H1 (cell line): ENCODE measurements around the gene MORF4L1.

Experiments used
- ATF3 ChIP-seq: IDR thresholded peaks from 2 replicates; pipeline ENCODE4 v1.6.1; 2011; ENCODE audit warnings: low read depth, mild to moderate bottlenecking, low read length; ENCODE audit not compliant: insufficient read depth
- MAX ChIP-seq: IDR thresholded peaks from 2 replicates; pipeline ENCODE4 v1.6.1; 2012; ENCODE audit warnings: inconsistent platforms
- RAD21 ChIP-seq, 2 experiments: IDR thresholded peaks in 1 of 2; conservative IDR thresholded peaks in 1 of 2; 2 replicates each; pipeline ENCODE4 v1.6.1; 2011; ENCODE audit warnings: low read depth in 2 of 2, low read length in 2 of 2, improper control_type of control experiment in 1 of 2, inconsistent platforms in 1 of 2, mild to moderate bottlenecking in 1 of 2, moderate library complexity in 1 of 2
- SRF ChIP-seq: IDR thresholded peaks from 2 replicates; pipeline ENCODE4 v1.6.1; 2011; ENCODE audit warnings: mild to moderate bottlenecking, low read depth, low read length, moderate library complexity

- TF ChIP-seq SRF (no peak), MAX (no peak), ATF3 (no peak), RAD21 (IDR thresholded peaks at IDR 0.05 in 1 of 2, conservative IDR thresholded peaks at IDR 0.05 in 1 of 2; ENCODE audit: low read depth in 2 of 2, low read length in 2 of 2) (no peak)
These were observed 25.9 kb downstream of the MORF4L1 start for GRCh38 chr15:78898540-78898939.
